ENCODE measurements around the gene GPC6. TPM values are rescaled to one million over a fixed set of nuclear protein-coding genes. Genes with fewer than 3 reads are reported as not detected.

Gene GPC6
- total and polyA plus RNA-seq, 2 donors (not counting 1 experiment from before 2014, with no cell fraction given), result not detected

GRCh38 chr13:94431987-94432386 is 1205.4 kb downstream of the GPC6 start:
- intact Hi-C loops (cut with micrococcal nuclease), result no loop called here

More at GRCh38 chr13:94431987-94432386, 1205.4 kb downstream of the GPC6 start:
- ChIA-PET CTCF (interaction anchor here (1.1 to 16.6 kb wide), 2 partner anchors 17 to 186 kb away, joined by 3 to 366 read pairs; no protein-coding TSS in a partner anchor), POLR2A (interaction anchor here (0.6 kb wide), 1 partner anchor 1268 kb away, joined by 3 read pairs; no protein-coding TSS in a partner anchor)
- H3K4me3 ChIP-seq (ENCODE audit: control extremely low read depth in 1 of 5, extremely low read depth in 1 of 5, insufficient read depth in 1 of 5, low read depth in 2 of 5, low read length in 4 of 5), result no peak overlapping the region
- TF ChIP-seq EZH2 (IDR thresholded peaks at IDR 0.05; ENCODE audit: borderline replicate concordance, insufficient read depth, low read depth, low read length, poor library complexity, severe bottlenecking), result no peak
- no peak for TF ChIP-seq CTCF (IDR thresholded peaks at IDR 0.05)
- H3K27me3 ChIP-seq (replicated peaks in 1 of 4; ENCODE audit: control extremely low read depth in 1 of 4, control insufficient read depth in 3 of 4, insufficient read depth in 4 of 4, low read length in 3 of 4), result no peaks in the 10 kb centered on the region
- Mint-ChIP-seq H3K27ac (no peak overlapping the region), H3K4me1 (peaks cover 6% of the 10 kb centered on the region), H3K27me3 (no peaks in the 10 kb centered on the region), H3K9me3 (ENCODE audit: insufficient read depth) (no peaks in the 10 kb centered on the region), H3K4me3 (no peak overlapping the region)
- H3K36me3 ChIP-seq (replicated peaks in 1 of 2; ENCODE audit: control extremely low read depth in 1 of 2, control insufficient read depth in 1 of 2, extremely low read depth in 1 of 2, insufficient read depth in 2 of 2, low read length in 1 of 2), result no peaks in the 10 kb centered on the region
- no peak overlapping the region for H3K4me2 ChIP-seq (replicated peaks; ENCODE audit: low read depth, low read length, poor library complexity, severe bottlenecking)
- ATAC-seq (ENCODE audit: low read depth) (no peak), DNase-seq (no peak)
- H2AFZ ChIP-seq (ENCODE audit: insufficient read depth, low read depth, low read length, poor library complexity, severe bottlenecking), result no peak overlapping the region
- H3K9ac ChIP-seq (ENCODE audit: low read length), result no peak overlapping the region
- no peaks in the 10 kb centered on the region for H3K79me2 ChIP-seq (ENCODE audit: control insufficient read depth, insufficient read depth, low read length)
- no peaks in the 10 kb centered on the region for H3K9me3 ChIP-seq (ENCODE audit: control extremely low read depth in 1 of 3, control insufficient read depth in 2 of 3, insufficient read depth in 1 of 3, low read length in 2 of 3)
- H3K27ac ChIP-seq (ENCODE audit: low read length in 2 of 2), result no peak overlapping the region
- H4K20me1 ChIP-seq (ENCODE audit: control insufficient read depth, insufficient read depth, low read length, poor library complexity, severe bottlenecking), result no peaks in the 10 kb centered on the region
- H3K4me1 ChIP-seq (ENCODE audit: control insufficient read depth in 2 of 2, insufficient read depth in 2 of 2, low read length in 2 of 2), result peaks cover 7 to 8% of the 10 kb centered on the region in 2 donors

Measured in B cell (primary cell).